ENCODE data around the gene IL18.
"Not testable (repeated sequence)": the region's sequence is repeated elsewhere in the genome, so short reads cannot be mapped to it uniquely, and the experiment has no call there.

Gene IL18

DNA sequence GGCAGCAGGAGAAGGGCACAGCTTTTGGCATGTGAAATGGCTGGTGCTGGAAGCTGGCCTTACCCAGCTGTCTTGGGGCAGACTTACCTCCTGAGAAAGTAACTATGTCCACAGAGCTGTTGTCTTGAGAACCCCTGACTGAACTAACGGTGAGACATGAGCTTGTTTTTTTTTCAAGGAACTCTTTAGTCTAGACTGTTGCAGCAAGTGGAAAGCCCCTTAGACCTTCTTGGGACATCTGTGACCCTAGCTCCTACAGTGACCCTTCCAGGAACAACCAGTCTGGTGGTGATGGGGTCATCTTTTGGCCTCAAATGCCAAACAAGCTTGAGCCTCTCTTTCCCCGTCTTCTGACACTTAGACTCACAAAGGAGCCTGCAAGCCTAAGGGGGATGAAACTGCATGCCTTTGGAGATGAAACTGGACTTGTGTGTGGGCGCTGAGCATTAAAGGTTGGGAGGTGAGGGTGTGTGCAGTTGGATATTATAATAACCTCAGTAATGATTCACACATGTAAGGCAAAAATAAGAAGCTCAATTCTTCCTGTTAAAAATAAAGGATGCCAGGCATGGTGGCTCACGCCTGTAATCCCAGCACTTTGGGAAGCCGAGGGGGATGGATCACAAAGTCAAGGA, 41.8 kb downstream of the IL18 start:
- DNase-seq (ENCODE audit: low read depth) = no peak

DNA sequence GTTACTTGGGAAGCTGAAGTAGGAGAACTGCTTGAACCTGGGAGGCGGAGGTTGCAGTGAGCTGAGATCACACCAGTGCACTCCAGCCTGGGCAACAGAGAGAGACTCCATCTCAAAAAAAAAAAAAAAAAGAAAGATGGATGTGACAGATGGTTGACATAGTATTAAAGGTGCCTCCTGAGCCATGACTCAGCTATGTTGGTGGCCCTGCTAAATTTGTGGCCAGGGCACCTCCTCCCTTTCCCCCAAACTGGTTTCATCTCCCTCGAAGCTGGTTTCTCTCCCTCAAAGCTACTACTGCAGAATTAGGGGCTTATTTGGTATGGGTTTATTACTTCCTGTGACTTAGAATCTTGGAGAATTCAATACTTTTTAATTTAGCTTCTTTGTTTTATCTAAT, 45.7 kb downstream of the IL18 start:
- no peak for DNase-seq (ENCODE audit: low read depth)

DNA sequence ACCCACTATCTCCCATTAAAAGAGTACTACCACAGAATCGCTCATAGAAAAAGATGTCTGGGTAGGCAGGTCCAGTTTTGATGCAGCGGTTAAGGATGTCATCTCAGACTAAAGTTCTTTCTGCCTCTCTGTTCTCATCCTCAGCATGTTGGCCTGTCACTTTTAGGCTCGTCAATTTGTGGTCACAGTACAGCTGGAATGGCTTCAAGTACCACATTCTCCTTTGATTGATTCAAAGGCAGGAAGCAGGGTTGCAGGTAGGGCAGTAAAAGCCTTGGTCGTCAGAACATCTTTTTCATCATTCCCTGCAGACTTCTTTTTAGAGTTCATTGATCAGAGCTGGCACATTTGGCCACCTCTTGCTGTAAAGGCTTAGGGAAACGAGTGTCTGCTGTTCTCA, 48.5 kb downstream of the IL18 start:
- no peak for DNase-seq (ENCODE audit: low read depth)

DNA sequence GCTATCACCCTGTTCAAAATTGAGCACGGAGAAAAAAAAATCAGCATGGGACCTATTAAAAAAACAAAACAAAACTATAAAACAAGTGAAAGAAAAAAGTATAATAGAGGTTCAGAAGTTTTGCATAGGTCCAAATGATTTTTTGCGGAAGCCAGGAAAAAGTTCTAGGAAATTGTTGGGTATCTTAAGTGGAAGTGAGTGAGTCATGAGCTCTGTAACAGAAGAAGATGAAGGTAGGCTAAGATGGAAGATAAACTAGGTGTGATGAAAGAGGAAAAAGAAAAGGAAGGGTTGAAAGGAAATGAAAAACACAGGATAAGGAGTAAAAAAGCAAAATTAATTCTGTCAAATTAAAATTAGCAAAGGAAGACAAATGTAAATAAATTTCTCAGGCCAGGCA, 49.4 kb downstream of the IL18 start:
- no peak for DNase-seq (ENCODE audit: low read depth)

DNA sequence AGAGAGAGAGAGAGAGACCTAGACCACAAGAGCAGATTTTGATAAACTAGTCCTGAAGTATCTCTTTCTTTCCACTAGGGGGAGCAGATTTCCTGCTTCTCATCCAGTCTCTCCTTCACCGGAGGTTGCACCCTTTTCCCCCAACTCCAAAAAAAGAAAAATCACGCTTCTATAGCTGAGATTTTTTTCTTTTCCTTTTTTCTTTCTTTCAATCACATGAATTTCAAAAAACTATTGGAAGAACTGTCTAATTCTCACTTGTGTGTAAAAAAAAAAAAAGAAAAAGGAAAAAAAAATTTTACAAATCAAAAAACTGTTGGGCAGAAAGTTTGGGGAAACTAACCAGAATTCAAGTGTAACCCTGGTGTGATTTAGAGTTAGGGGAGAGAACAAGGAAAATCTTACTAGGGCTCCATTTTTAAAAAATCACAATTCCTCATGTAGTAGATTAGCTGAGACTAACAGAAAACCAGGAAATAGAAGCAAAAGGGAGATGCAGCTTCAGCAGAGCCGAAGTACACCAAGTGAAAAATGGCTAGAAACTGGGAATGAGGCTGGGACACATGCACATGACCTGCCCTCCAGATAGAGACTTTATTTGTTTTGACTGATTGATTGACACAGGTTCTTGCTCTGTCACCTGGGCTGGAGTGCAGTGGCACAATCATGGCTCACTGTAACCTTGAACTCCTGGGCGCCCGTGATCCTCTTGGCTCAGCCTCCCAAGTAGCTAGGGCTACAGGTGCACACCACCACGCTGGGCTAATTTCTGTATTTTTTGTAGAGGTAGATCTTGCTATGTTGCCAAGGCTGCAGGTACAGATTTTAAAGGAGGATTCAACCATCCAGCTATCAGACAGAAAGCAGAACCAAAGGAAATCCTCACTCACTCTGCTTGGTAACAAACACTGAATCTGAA, 50.1 kb downstream of the IL18 start:
- no peak for DNase-seq (ENCODE audit: low read depth)

DNA sequence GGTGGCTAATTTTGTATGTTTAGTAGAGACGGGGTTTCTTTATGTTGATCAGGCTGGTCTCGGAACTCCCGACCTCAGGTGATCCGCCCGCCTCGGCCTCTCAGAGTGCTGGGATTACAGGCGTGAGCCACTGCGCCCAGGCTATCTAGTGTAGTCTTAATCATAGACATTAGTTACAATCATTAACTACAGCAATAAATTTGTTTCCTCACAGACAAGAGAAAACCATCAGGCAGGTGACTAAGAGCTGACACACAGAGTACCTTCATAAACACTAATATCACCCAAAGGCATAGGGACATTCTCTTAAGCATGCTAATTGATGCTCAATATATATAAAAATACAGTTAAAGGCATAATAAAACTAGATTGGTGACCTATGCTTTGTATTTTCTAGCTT, 57.8 kb downstream of the IL18 start:
- no peak for DNase-seq (ENCODE audit: low read depth)

DNA sequence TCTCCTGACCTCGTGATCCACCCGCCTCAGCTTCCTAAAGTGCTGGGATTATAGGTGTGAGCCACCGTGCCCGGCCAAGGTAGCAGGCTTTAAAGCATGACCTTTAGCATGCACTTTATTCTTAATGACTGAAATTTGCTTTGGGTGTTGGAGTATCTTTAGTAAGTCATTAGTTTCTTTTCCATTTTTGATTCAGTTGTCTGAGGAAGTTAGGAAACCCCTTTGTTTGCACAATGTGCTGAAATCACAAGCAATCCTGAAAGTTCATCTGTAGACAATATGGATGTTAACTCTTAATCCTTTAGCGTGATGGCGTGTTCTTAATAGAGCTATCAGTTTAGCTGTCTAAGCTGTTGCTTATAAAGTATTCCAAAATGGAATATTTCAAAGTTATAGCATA, 60.4 kb downstream of the IL18 start:
- DNase-seq (ENCODE audit: low read depth) = no peak

DNA sequence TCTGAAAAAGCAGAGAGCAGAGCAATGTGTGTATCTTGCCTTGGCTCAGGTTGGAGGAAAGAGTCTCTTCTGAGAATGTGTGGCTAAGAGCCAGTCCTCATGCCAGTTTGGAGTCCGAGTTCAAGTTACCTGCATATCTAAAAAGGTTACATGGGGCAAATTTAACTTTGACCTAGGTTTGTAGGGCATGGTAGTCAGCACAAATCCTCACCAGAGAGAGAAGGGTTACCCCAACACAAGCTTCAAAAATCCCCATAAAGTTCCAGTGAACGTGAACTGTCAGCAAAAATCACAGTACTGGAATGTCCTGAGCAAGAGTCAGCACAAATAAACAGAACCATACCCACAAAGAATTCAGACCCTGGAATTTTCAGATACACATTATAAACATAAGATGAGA, 63.4 kb downstream of the IL18 start:
- DNase-seq (ENCODE audit: low read depth) = no peak

DNA sequence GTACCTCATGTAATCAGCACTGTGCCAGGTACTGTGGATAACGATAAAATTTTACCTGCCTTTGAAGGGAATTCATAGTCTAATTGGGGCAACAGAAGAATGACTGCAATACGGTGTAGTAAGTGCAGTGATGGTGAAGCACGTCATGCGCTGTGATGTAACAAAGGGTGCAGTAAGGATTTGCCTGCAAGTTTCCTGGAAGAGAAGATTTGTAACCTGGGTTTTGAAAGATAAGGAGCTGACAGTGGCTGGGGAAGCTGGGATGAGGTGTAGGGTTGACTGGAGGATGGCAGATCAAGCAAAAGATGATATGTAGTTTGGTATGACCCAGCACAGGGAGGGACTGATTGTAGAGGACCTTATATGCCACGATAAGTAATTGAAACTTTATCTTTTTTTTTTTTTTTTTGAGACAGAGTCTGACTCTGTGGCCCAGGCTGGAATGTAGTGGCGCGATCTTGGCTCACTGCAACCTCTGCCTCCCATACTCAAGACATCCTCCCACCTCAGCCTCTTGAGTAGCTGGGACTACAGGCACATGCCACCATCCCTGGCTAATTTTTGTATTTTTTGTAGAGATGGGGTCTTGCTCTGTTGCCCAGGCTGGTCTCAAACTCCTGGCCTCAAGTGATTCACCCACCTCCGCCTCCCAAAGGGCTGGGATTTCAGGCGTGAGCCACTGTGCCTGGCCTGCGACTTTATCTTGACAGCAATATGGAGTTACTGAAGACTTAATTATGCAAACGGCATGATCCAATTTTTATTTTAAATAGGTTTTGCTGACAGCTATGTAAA, 66.0 kb downstream of the IL18 start:
- no peak for DNase-seq (ENCODE audit: low read depth)

DNA sequence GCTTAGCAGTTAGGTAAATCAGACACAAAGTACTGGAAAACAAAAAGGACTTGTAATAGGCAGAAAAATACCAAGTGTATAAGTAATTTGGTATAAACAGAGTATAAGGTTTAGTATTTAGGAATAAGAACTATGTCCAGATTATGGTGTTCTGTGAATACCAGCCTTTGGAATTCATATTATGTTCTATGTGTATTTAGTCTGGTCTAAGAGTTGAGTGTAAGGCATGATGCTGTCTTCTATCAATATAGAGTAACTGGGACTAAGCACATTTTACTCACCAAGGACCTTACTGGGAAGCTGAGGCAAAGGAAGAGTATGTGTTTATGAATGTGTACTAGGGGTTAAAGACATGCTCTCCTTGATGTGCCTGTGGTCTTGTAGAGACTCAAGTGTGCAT, 67.7 kb downstream of the IL18 start:
- DNase-seq (ENCODE audit: low read depth) = no peak

DNA sequence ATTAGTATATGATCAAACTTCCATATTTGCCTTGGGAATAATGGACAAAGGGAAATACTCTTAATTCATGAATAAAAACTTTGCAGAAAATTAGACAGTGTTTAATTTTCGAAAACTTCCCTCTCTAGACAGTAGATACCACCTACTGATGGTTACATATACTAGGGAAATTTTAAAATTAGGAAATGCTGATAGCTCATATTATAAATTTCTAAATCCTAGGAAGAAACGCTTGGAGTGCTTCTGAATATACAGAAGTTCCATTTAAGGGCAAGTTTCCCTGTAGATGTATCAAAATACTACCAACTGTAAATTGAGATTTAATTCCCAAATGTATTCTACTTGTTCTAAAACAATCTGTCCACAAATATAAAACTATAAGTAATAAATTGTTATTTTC, 68.6 kb downstream of the IL18 start:
- DNase-seq (ENCODE audit: low read depth) = not testable (repeated sequence)

Data from activated T-helper 9 cell treated with anti-CD3 and anti-CD28 coated beads, Interleukin-2, amount 50 U/mL, for 16 hours (primary cell).